Adrenal gland (tissue), 12 donors: ENCODE results near the gene RABGAP1. TPM values are rescaled to one million over a fixed set of nuclear protein-coding genes. Genes with fewer than 3 reads are reported as not detected.

Source experiments
- DNase-seq, 7 donors: peaks; one replicate each; pipeline ENCODE4 v3.0.0-alpha.2; 2019 to 2020
- H3K27ac ChIP-seq, 5 donors: fragments of 200-600 bp; sonication (generic) in 4 of 5; 1 replicate in 3 of 5; 2 replicates in 2 of 5; pipeline versions ENCODE4 v1.5.1 to v1.8.0; 2016 to 2020; ENCODE audit warnings: mild to moderate bottlenecking in 1 of 5
- H3K27me3 ChIP-seq: fragments of 200-600 bp; 2 replicates; pipeline ENCODE4 v1.8.0; 2021
- H3K36me3 ChIP-seq, 2 donors: fragments of 200-600 bp; replicated peaks in 1 of 2; 1 replicate in 1 of 2; 2 replicates in 1 of 2; pipeline versions ENCODE4 v1.5.1 to v1.8.0; 2018 to 2022
- H3K4me1 ChIP-seq, 2 donors: fragments of 200-600 bp; replicated peaks in 1 of 2; 1 replicate in 1 of 2; 2 replicates in 1 of 2; pipeline versions ENCODE4 v1.5.1 to v1.8.0; 2018 to 2021
- H3K4me3 ChIP-seq, 4 donors: fragments of 200-600 bp; sonication (generic) in 3 of 4; one replicate each; pipeline ENCODE4 v1.5.1; 2016 to 2018
- H3K9me3 ChIP-seq, 3 donors: fragments of 200-600 bp; sonication (generic) in 1 of 3; replicated peaks in 1 of 3; 1 replicate in 2 of 3; 2 replicates in 1 of 3; pipeline versions ENCODE4 v1.5.1 to v1.8.0; 2016 to 2021
- POLR2A ChIP-seq, 2 donors: fragments of 450-650 bp; IDR thresholded peaks; one replicate each; pipeline ENCODE4 v1.6.1; 2017; ENCODE audit warnings: antibody characterized with exemption in 2 of 2, mild to moderate bottlenecking in 2 of 2, moderate library complexity in 1 of 2
- WGBS, 4 donors: extraction: QIAGEN DNeasy Blood & Tissue Kit in 2 of 4; methylation state at CpG; one replicate each; pipeline versions ENCODE4 v1.1.5 to v1.1.7; 2013 to 2017; 5-methylcytosine and 5-hydroxymethylcytosine counted together
- intact Hi-C, 2 donors: fragments of 100-400 bp; cut with DNase I; formaldehyde crosslinking; loops; one replicate each; pipeline versions ENCODE4 v1.14.1 to v1.15.0; 2022 to 2023
- polyA plus RNA-seq, 3 donors: library from polyadenylated mRNA; stranded (reverse); fragments of 200-250 nt in 2 of 3; fragments of 350-450 nt in 1 of 3; fragmentation: Illumina TruSeq in 1 of 3; extraction: RNeasy Lipid Tissue Mini Kit (QIAGEN cat#74804) in 1 of 3; gene quantifications; one replicate each; pipeline ENCODE4 v1.2.3, GENCODE V29; 2013 to 2014
- total RNA-seq, 9 donors: library from RNA; depleted of rRNA in 4 of 9; stranded (reverse); fragments of >200 nt in 4 of 9; fragments of 120-200 nt in 1 of 9; fragmentation: NEBNext Ultra II Directional in 1 of 9; extraction: Animal tissue kit (Norgen Biotek cat#: 25700) in 1 of 9; gene quantifications; one replicate each; pipeline versions ENCODE4 v1.1.0 to v1.2.4, GENCODE V29; 2013 to 2023
- TF ChIP-seq, protein P1 (sequence below), 6 experiments: fragments of 450-650 bp in 4 of 6; fragments of 200-600 bp in 2 of 6; sonication (generic) in 1 of 6; IDR thresholded peaks; 1 replicate in 5 of 6; 2 replicates in 1 of 6; pipeline versions ENCODE4 v1.5.1 to v1.8.0; 2016 to 2021; ENCODE audit warnings: antibody characterized with exemption in 6 of 6, mild to moderate bottlenecking in 2 of 6, moderate library complexity in 1 of 6
- donor health status: healthy with polysubstance abuse.
- donor health status: Bipolar disorder and iron deficiency.
- donor health status: DM: yes; HTN: yes; CAD: no.
- donor health status: DM: no; HTN: no; CAD: no.
- donor health status: DM: no; HTN: no; CAD: no.
- donor health status: DM: yes; HTN: yes; CAD: no.

Gene RABGAP1
- total and polyA plus RNA-seq, 12 donors: 8.5 to 62.3 (median 34.3) TPM

DNA sequence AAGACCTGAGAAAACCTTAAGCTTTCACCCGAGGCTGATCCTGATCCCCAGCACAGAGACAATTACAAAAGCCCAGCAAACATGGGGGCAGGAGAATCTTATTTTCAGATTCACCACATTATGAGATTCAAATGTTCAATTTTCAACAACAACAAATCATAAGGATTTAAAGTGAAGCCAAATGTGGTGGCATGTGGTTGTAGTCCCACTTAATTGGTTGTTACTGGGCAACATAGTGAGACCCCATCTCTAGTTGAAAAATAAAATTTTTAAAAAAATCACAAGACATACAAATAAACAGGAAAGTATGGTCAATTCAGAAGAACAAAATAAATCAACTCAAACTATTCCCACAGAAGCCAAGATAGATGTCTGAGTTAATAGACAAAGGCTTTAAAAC, 3.9 kb upstream of the RABGAP1 start:
- peaks cover 10 to 27% of the 10 kb centered on the region in 2 donors for H3K4me1 ChIP-seq
- no peak overlapping the region for H3K27ac ChIP-seq
- 53 to 67% (median 65%) methylated on average over 1 of the region's 1 CpG for WGBS, 4 donors
- DNase-seq: no peak
- no peaks in the 10 kb centered on the region for H3K27me3 ChIP-seq
- H3K9me3 ChIP-seq: no peaks in the 10 kb centered on the region
- intact Hi-C loops: no loop called here
- H3K4me3 ChIP-seq: no peak overlapping the region
- TF ChIP-seq, protein P1, sequence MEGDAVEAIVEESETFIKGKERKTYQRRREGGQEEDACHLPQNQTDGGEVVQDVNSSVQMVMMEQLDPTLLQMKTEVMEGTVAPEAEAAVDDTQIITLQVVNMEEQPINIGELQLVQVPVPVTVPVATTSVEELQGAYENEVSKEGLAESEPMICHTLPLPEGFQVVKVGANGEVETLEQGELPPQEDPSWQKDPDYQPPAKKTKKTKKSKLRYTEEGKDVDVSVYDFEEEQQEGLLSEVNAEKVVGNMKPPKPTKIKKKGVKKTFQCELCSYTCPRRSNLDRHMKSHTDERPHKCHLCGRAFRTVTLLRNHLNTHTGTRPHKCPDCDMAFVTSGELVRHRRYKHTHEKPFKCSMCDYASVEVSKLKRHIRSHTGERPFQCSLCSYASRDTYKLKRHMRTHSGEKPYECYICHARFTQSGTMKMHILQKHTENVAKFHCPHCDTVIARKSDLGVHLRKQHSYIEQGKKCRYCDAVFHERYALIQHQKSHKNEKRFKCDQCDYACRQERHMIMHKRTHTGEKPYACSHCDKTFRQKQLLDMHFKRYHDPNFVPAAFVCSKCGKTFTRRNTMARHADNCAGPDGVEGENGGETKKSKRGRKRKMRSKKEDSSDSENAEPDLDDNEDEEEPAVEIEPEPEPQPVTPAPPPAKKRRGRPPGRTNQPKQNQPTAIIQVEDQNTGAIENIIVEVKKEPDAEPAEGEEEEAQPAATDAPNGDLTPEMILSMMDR (IDR thresholded peaks at IDR 0.05): no peak
- TF ChIP-seq POLR2A (IDR thresholded peaks at IDR 0.05): no peak
- no peaks in the 10 kb centered on the region for H3K36me3 ChIP-seq

DNA sequence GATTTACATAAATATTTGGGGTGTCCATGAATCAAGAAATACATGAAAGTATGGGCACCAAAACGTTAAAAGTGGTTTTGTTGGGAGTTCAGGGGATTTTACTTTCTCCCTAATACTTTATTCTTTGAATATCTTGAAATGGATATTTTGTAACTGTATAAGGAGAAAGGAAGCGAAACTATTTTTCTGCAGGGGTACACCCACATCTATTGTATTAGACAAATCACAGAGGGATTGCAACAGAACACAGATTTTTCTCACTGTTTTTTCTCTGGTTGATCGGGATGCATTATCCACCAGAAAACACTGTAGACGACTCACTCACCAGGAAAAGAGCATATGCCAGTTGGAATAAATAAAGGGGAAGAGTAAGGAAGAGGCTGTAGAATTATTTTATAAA, 1.2 kb upstream of the RABGAP1 start:
- H3K27me3 ChIP-seq: no peaks in the 10 kb centered on the region
- H3K27ac ChIP-seq: no peak overlapping the region
- 85% methylated on average over 4 of the region's 4 CpGs for WGBS, 4 donors
- DNase-seq: no peak
- no peaks in the 10 kb centered on the region for H3K36me3 ChIP-seq
- no peak overlapping the region for H3K4me3 ChIP-seq
- TF ChIP-seq POLR2A (IDR thresholded peaks at IDR 0.05): no peak
- TF ChIP-seq, protein P1 (IDR thresholded peaks at IDR 0.05): no peak
- peaks cover 0 to 22% of the 10 kb centered on the region in 2 donors for H3K4me1 ChIP-seq
- intact Hi-C loops: no loop called here
- H3K9me3 ChIP-seq: no peaks in the 10 kb centered on the region

DNA sequence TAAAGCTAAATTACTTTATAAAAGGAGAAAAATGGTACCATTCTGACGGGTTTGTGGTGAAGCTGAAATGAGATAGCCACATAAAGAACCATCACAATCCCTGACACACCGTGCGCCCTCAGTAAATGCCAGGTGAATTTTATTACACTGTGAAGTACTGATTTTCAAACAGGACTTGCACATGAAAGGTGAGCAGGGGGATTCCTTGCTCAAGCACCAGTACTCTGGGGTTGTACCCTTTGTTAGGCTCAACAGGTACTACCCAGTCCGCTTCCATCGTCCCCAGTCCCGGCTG, 419 bp upstream of the RABGAP1 start:
- no peaks in the 10 kb centered on the region for H3K36me3 ChIP-seq
- WGBS, 4 donors: 32 to 59% (median 45%) methylated on average over 3 to 6 of the region's 6 CpGs

DNA sequence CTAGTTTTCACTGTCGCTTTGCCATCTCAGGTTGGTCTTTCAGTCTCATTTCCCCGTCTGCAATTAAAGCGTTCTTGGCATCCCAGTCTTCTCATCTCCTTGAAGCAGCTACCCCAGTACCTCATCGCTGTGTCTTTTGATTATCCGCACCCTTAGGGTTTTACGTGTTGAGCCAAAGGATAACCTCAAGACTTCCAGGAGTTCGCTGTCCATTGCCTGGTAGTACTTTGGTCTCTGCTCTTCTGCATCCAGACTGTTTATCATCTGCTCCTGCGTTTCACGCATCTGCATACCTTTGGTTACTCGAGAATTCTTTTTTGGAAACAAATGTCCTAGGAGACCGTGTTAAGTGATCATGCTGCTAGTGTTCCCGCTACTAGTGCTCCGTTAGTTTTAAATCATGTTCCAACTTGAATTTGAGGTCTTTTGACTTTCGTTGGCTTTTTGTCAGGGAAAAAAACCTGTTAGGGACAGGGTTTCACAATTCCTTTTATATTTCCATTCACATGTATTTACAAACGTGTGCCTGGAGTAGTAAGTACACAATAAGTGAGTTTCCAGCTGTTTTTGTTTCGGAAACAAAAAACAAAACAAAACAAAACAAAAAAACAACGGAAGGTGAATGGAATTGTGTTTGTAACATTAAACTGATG, 888 bp downstream of the RABGAP1 start:
- peak in 1 of 7 donors; percentile 26 for DNase-seq
- peaks cover 0 to 22% of the 10 kb centered on the region in 2 donors for H3K4me1 ChIP-seq
- H3K36me3 ChIP-seq: no peaks in the 10 kb centered on the region
- peak overlapping the region in 3 of 4 donors; percentile 55 to 73 (median 64) for H3K4me3 ChIP-seq
- no peaks in the 10 kb centered on the region for H3K27me3 ChIP-seq
- TF ChIP-seq, protein P1 (IDR thresholded peaks at IDR 0.05): no peak
- TF ChIP-seq POLR2A (IDR thresholded peaks at IDR 0.05): no peak
- H3K9me3 ChIP-seq: no peaks in the 10 kb centered on the region
- WGBS, 4 donors: 10% methylated on average over 17 of the region's 17 CpGs
- intact Hi-C loops: no loop called here
- peak overlapping the region in 4 of 5 donors; percentile 82 to 94 (median 86) for H3K27ac ChIP-seq

More for the DNA sequence above, 419 bp upstream of the RABGAP1 start:
- H3K27ac ChIP-seq: peak overlapping the region in 3 of 5 donors; percentile 61 to 87 (median 82)
- peaks cover 0 to 22% of the 10 kb centered on the region in 2 donors for H3K4me1 ChIP-seq
- no peaks in the 10 kb centered on the region for H3K9me3 ChIP-seq
- H3K4me3 ChIP-seq: peak overlapping the region in 1 of 4 donors; percentile 73
- no peak for DNase-seq
- no peaks in the 10 kb centered on the region for H3K27me3 ChIP-seq
- intact Hi-C loops: no loop called here
- TF ChIP-seq, protein P1 (IDR thresholded peaks at IDR 0.05): no peak
- TF ChIP-seq POLR2A (IDR thresholded peaks at IDR 0.05): no peak
